A549 (cell line): ENCODE measurements around the gene BSND.

ENCODE experiments used
- BHLHE40 ChIP-seq: IDR thresholded peaks from 2 replicates; pipeline ENCODE4 v1.6.1; 2012; ENCODE audit warnings: low read depth, low read length, inconsistent platforms
- CBX8 ChIP-seq: fragments of 200-600 bp; sonication (generic); IDR thresholded peaks from 2 replicates; pipeline ENCODE4 v1.6.1; 2016
- EHMT2 ChIP-seq: fragments of 200-600 bp; sonication (generic); IDR thresholded peaks from 2 replicates; pipeline ENCODE4 v1.6.1; 2016; ENCODE audit warnings: antibody characterized with exemption, low read depth, mild to moderate bottlenecking, moderate library complexity
- EP300 ChIP-seq, 2 experiments: fragments of >200 bp; sonication (Bioruptor Twin); formaldehyde crosslinking; IDR thresholded peaks; 2 replicates in 1 of 2; 3 replicates in 1 of 2; pipeline ENCODE4 v1.6.1; 2016 to 2017
- GATA3 ChIP-seq: IDR thresholded peaks from 2 replicates; pipeline ENCODE4 v1.6.1; 2012; ENCODE audit warnings: borderline replicate concordance
- KDM1A ChIP-seq: fragments of 200-600 bp; sonication (generic); IDR thresholded peaks from 2 replicates; pipeline ENCODE4 v1.6.1; 2016; ENCODE audit warnings: low read depth, mild to moderate bottlenecking
- KDM5A ChIP-seq: fragments of 200-600 bp; sonication (generic); IDR thresholded peaks from 2 replicates; pipeline ENCODE4 v1.6.1; 2016; ENCODE audit warnings: antibody characterized with exemption, mild to moderate bottlenecking
- POLR2A ChIP-seq: IDR thresholded peaks from 2 replicates; pipeline ENCODE4 v1.6.1; 2012; ENCODE audit warnings: mild to moderate bottlenecking, low read length
- RCOR1 ChIP-seq: fragments of 150-350 bp; IDR thresholded peaks from 2 replicates; pipeline ENCODE4 v1.6.1; 2014; ENCODE audit warnings: antibody characterized with exemption, low read length, low read depth
- RNF2 ChIP-seq: fragments of 200-600 bp; sonication (generic); IDR thresholded peaks from 2 replicates; pipeline ENCODE4 v1.6.1; 2016; ENCODE audit warnings: low read depth, mild to moderate bottlenecking, antibody characterized with exemption, moderate library complexity, borderline replicate concordance
- TF ChIP-seq, protein P1 (sequence below): fragments of >200 bp; sonication (Bioruptor Twin); formaldehyde crosslinking; IDR thresholded peaks from 3 replicates; pipeline ENCODE4 v1.5.1; 2016
- TF ChIP-seq, protein P2 (sequence below): fragments of 200-600 bp; sonication (generic); IDR thresholded peaks from 2 replicates; pipeline ENCODE4 v1.6.1; 2016; ENCODE audit warnings: antibody characterized with exemption, mild to moderate bottlenecking, moderate library complexity
- TF ChIP-seq, protein P3 (sequence below): fragments of 450-650 bp; IDR thresholded peaks from 2 replicates; pipeline ENCODE4 v1.6.1; 2014; ENCODE audit warnings: antibody characterized with exemption
- TF ChIP-seq, protein P4 (sequence below): fragments of 150-350 bp; IDR thresholded peaks from 2 replicates; pipeline ENCODE4 v1.6.1; 2014; ENCODE audit warnings: low read depth, mild to moderate bottlenecking, low read length

DNA sequence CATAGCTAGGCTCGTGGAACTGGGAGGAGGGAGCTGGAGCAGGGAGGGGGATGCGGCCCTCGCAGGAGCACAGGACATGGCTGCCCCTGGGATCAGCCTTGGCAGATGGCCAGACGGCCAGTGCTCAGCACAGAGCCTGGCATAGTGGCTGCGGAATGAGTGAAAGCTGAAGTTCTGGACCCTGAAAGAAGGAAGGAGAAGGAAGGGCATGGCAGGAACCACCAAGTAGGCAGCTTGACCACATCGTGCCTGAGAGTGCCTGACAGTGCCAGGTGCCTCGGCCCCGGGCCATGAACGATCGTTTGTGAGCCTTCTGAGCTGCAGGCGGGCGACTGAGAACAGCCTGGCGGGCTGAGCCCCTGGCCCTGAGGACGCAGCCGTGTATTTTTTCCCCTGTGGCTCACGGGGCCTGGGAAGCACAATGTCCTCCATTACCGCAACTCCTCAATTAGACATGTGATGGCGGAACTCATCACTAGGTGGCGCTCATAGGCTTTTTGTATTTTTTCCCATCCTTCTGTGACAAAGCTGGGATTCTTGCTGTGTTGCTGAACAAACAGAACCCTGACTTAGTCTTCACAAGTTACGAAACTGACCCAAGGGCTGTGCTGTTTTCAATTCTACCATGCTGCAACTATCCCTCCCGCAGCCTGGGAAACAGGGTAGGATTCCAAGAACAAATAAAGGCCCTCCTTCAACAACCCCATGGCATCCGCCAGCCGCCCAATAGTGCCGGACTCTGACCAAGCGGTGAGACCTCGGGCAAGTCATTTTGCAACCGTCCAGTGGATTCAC is 48.2 kb upstream of the BSND start:
- no peak for TF ChIP-seq EP300 (IDR thresholded peaks at IDR 0.05)
- TF ChIP-seq, protein P1, sequence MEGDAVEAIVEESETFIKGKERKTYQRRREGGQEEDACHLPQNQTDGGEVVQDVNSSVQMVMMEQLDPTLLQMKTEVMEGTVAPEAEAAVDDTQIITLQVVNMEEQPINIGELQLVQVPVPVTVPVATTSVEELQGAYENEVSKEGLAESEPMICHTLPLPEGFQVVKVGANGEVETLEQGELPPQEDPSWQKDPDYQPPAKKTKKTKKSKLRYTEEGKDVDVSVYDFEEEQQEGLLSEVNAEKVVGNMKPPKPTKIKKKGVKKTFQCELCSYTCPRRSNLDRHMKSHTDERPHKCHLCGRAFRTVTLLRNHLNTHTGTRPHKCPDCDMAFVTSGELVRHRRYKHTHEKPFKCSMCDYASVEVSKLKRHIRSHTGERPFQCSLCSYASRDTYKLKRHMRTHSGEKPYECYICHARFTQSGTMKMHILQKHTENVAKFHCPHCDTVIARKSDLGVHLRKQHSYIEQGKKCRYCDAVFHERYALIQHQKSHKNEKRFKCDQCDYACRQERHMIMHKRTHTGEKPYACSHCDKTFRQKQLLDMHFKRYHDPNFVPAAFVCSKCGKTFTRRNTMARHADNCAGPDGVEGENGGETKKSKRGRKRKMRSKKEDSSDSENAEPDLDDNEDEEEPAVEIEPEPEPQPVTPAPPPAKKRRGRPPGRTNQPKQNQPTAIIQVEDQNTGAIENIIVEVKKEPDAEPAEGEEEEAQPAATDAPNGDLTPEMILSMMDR, result peak; percentile 70
- TF ChIP-seq POLR2A, result no peak
- no peak for TF ChIP-seq GATA3
- TF ChIP-seq CBX8, result no peak
- TF ChIP-seq, protein P2, sequence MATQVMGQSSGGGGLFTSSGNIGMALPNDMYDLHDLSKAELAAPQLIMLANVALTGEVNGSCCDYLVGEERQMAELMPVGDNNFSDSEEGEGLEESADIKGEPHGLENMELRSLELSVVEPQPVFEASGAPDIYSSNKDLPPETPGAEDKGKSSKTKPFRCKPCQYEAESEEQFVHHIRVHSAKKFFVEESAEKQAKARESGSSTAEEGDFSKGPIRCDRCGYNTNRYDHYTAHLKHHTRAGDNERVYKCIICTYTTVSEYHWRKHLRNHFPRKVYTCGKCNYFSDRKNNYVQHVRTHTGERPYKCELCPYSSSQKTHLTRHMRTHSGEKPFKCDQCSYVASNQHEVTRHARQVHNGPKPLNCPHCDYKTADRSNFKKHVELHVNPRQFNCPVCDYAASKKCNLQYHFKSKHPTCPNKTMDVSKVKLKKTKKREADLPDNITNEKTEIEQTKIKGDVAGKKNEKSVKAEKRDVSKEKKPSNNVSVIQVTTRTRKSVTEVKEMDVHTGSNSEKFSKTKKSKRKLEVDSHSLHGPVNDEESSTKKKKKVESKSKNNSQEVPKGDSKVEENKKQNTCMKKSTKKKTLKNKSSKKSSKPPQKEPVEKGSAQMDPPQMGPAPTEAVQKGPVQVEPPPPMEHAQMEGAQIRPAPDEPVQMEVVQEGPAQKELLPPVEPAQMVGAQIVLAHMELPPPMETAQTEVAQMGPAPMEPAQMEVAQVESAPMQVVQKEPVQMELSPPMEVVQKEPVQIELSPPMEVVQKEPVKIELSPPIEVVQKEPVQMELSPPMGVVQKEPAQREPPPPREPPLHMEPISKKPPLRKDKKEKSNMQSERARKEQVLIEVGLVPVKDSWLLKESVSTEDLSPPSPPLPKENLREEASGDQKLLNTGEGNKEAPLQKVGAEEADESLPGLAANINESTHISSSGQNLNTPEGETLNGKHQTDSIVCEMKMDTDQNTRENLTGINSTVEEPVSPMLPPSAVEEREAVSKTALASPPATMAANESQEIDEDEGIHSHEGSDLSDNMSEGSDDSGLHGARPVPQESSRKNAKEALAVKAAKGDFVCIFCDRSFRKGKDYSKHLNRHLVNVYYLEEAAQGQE, result no peak
- no peak for TF ChIP-seq RCOR1
- no peak for TF ChIP-seq BHLHE40
- TF ChIP-seq, protein P3, sequence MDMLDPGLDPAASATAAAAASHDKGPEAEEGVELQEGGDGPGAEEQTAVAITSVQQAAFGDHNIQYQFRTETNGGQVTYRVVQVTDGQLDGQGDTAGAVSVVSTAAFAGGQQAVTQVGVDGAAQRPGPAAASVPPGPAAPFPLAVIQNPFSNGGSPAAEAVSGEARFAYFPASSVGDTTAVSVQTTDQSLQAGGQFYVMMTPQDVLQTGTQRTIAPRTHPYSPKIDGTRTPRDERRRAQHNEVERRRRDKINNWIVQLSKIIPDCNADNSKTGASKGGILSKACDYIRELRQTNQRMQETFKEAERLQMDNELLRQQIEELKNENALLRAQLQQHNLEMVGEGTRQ, result no peak
- TF ChIP-seq EHMT2, result no peak
- TF ChIP-seq KDM5A, result no peak
- TF ChIP-seq RNF2, result no peak
- TF ChIP-seq KDM1A, result no peak
- TF ChIP-seq, protein P4, sequence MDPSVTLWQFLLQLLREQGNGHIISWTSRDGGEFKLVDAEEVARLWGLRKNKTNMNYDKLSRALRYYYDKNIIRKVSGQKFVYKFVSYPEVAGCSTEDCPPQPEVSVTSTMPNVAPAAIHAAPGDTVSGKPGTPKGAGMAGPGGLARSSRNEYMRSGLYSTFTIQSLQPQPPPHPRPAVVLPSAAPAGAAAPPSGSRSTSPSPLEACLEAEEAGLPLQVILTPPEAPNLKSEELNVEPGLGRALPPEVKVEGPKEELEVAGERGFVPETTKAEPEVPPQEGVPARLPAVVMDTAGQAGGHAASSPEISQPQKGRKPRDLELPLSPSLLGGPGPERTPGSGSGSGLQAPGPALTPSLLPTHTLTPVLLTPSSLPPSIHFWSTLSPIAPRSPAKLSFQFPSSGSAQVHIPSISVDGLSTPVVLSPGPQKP, result no peak
